ENCODE results near the gene FTCD.
A peak's percentile ranks its signal among the peaks of the same experiment; 100 is the strongest.
"Not testable (repeated sequence)": the region's sequence is repeated elsewhere in the genome, so short reads cannot be mapped to it uniquely, and the experiment has no call there.

The FTCD gene

DNA sequence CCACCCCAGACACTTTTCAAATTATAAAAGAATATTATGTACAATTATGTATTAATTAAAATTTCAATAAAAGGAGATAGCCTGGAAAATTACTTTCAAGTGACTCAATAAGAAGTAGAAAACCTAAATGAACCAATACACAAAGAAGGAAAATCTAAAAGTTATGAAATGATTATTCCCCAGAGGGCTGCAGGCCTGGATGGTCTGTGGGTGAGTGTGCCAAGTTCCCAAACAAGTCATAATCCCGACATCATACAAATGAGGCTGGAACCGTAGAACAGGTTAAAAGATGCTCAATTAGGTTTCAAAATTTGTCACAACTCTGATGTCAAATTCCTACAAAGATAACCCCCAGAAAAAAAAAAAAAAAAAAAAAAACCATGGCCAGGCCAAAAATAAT, 16.2 kb upstream of the FTCD start:
- no peak for DNase-seq

DNA sequence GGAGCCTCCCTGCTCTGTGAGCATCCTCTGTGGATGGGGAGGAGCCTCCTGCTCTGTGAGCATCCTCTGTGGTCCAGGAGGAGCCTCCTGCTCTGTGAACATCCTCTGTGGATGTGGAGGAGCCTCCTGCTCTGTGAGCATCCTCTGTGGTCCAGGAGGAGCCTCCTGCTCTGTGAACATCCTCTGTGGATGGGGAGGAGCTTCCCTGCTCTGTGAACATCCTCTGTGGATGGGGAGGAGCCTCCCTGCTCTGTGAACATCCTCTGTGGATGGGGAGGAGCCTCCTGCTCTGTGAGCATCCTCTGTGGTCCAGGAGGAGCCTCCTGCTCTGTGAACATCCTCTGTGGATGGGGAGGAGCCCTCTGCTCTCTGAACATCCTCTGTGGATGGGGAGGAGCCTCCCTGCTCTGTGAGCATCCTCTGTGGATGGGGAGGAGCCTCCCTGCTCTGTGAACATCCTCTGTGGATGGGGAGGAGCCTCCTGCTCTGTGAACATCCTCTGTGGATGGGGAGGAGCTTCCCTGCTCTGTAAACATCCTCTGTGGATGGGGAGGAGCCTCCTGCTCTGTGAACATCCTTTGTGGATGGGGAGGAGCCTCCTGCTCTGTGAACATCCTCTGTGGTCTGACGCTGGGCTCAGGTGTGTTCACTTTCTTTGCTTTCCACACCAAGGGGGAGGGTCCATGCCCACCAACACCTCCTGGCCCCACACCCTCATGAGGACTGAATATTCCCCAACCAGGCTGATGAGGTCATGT, 15.2 kb upstream of the FTCD start:
- DNase-seq, result not testable (repeated sequence)

DNA sequence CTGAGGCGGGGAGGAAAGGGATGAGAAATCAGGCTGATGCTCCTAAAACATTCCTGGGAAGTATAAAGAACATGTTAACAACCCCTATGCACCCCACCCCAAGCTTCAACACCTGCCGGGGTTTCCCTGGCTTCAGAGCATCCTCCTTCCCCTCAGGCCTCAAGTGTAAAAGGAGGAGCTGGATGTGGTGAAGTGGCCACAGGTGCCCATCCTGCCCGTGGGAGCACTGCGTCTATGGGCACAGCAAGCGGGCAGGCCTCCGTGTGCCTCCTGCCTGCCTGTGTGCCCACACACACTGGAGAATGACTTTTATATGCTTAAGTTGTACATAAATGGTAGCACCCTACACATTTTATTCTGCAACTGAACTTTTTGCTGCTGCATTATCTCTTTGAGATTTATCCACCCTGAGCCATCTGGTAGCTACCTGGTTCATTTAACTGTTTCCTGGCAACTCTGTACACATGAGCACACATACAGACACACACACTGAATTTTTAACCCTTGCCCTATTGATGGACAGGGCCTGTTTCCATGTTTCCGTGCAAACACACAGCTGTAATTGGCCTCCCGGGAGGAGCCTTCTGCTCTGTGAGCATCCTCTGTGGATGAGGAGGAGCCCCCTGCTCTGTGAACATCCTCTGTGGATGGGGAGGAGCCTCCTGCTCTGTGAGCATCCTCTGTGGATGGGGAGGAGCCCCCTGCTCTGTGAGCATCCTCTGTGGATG, 13.4 kb upstream of the FTCD start:
- DNase-seq, result no peak

DNA sequence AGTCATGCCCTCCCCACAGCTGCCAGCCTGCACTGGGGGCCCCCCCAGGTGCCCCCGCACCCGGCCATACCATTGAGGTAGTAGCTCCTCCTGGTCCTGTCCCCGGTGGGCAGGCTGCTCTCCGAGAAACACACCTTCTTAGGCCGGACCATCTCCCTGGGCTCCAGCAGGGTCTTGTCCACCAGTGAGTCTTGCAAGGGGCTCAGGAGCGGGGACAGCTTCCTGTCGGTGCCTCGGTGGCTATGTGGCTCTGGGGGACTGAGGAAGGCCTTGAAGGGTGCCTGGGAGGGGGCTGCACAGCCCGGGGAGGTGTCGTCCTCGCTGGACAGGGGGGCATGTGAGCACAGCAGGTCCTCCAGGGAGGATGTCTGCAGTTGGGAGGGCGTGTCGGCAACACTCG, 12.9 kb upstream of the FTCD start:
- DNase-seq, result no peak

DNA sequence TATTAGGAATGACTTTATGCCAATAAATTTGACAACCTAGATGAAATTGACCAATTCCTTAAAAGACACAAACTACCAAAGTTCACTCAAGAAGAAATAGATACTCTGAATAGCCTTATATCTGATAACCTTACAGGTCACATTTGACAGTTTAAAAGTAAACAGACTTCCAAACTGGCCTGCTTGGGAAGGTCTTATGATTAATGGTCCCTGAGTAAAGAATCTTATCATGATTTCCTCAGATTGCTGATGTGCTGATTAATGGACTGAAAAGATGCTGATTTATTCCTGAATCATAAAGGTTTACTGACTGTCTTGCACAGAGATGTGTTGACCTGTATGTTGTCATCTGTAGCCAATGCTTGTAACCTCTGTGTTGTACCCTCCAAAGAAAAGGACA, 9.7 kb upstream of the FTCD start:
- no peak for DNase-seq

DNA sequence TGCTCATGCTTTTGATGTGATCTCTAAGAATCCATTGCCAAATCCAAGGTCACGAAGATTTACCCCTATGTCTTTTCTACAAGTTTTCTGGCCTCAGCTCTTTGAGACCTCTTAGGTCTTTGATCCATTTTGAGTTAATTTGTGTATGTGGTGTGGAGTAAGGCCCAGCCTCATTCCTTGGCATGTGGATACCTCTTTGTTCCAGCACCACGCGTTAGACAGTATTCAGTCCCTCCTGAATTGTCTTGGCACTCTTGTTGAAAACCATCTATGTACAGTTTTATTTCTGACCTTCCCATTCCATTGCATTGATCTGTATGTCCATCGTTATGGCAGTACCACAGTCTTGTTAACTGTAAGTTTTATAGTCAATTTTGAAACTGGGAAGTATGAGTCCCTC, 8.0 kb upstream of the FTCD start:
- DNase-seq, result no peak

DNA sequence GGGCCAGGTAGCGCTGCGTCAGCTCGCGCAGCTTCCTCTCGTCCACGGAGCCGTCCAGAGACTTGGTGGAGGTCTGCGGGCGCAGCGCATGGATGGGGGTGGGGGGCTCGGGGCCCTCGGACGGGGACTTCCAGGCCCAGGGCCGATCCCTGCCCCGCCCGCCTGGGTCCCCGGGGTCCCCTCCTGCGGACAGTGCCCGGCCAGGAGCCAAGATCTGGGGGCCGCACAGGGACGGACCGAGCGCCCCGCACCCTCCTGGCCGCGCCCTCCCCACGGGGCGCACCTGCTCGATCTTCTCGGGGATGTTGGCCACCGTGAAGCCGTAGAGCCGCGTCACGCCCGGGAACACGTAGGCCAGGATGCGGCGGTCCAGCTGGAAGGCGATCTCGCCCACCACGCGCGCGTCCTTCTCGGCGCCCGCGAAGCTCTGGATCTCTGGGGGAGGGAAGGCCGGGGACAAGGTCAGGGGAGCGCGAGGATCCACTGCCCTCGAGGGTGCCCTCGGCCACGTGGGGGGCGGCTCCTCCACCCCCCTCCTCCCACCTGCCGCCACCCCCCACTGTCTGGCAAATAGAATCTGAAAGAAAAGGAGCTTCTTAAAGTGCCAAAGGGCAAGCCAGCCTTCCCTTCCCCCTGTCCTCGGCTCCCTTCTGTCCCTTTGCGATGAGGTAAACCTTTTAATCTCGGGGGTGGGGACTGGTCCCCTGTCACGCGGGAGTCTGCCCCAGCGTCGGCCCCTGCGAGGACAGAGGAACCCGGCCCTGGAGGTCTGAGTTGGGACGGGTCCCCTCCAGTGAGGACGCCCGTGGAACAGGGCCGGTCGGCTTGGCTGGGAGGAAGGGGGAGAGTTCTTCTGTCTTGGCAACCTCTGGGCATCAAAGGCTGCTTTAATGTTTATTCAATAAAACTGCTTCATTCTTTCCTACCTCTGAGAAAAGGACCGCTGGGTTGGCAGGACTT, 6.5 kb upstream of the FTCD start:
- no peak for DNase-seq

DNA sequence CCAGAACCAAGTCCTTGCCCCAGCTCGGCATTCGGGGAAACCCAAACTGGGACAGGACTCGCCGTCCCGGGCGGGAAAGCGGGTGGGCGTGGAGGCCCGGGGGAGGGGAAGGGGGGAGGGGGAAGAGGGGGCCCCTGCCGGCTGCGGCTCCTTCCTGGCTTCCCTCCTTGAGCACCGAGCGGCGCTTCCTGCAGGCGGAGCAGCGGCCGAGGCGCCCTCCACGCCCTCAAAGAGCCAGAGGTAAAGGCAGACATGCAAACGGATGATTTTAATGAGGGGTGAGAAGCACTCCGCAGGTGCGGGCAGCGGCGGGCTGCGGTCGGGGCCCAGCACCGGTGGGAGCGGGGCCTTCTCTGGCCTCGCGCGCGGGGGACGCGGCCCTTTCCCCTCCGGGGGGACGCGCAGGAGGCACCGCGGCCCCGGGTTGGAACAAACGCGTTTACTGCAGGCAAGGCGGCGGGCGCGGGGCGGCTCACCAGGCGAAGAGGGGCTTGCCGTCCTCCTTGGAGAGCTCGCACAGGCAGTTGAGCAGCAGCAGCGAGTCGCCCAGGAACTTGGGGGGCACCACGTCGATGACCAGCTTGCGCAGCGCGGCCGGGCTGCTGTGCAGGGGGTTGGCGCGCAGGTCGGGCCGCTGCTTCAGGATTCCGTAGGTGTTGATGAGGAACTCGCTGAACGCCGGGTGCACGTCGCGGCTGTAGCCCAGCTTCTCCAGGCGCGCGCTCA, 5.7 kb upstream of the FTCD start:
- DNase-seq, result no peak

DNA sequence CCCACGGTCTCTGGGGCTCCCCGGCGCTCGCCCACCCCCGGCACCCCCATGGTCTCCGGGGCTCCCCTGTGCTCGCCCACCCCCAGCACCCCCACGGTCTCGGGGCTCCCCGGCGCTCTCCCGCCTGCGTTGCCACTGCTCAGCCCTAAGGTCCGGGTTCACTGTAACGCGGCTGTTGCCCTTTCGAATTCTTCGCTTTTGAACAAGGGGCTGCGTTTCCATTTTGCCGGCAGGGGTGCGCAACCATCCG, 5.2 kb upstream of the FTCD start:
- no peak for DNase-seq

DNA sequence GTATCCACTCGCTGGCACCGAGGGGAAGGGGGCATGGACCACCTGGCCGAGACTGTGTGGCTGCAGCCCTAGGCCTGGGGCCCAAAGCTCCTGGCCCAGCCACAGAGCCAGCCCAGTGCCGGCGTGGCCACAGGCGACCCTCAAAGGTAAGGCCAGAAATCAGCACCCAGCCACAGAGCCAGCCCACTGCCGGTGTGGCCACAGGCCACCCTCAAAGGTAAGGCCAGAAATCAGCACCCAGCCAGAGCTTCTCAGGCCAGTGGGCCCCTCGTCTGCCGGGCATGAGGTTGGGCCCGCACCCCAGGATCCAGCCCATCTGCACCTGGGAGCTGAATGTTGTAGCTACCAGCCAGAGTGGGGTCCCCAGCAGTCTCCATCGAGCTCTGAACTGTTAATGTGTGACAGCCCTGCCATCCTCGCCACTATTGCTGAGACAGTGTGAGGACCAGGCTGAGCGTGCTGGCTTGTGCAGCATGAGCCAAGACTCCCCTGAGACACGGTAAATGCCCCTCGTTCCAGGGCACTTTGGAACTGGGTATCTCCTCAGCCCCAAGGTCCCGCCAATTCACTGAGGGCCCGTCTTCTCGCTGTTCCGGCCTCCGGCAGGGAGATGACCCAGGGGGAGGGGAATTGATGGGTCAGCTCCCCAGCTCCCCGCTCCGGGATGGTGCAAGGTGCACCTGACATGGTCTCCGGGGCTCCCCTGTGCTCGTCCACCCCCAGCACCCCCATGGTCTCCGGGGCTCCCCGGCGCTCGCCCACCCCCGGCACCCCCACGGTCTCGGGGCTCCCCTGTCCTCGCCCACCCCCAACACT, 4.7 kb upstream of the FTCD start:
- DNase-seq, result no peak

DNA sequence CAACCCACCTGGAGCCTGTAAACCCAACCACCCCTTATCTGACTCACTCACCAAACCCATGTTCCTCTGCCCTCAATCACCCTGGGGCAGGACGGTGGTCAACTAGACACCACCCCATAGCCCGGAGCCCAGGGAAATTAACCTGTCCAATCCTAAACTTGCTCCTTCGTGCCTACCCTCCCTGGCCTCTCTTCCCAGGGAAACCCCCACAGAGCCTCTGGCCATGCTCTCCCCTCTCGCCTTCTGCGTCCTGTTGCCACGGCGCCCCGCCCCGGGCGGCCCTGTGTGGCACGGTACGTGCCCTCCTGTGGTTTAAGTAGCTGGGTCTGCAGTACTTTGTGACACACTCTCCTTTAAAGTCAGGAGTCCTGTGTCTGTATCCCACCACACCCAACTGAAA, 4.0 kb upstream of the FTCD start:
- no peak for DNase-seq

DNA sequence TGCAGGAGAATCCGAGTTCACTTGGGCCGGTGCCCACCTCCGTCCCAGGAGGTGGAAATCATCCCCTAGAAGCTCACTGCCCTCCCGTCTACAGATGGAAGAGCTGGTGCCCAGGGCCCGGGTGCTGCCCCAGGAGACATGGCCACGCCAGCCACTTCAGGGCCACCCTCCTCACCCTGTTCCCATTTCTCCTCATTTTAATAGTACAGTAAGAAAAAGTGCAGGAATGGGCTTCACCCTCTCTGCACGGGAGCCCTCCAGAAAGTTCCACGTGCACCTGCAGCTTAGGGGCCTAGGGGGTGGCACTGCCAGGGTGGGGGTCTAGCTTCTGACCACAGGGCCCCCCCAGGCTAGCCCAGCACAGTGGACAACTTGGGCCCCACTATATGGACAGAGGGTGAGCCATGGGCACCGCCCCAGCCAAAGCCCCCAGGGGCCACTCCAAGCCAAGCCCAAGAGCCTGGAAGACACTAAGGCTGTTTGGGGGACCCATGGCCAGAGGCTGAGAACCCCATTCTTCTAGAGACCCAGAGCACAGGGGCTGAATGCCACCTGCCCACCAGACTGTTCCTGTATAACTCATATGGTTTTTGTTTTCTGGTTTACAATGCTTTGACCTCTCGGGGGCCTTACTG, 3.4 kb upstream of the FTCD start:
- DNase-seq, result no peak

DNA sequence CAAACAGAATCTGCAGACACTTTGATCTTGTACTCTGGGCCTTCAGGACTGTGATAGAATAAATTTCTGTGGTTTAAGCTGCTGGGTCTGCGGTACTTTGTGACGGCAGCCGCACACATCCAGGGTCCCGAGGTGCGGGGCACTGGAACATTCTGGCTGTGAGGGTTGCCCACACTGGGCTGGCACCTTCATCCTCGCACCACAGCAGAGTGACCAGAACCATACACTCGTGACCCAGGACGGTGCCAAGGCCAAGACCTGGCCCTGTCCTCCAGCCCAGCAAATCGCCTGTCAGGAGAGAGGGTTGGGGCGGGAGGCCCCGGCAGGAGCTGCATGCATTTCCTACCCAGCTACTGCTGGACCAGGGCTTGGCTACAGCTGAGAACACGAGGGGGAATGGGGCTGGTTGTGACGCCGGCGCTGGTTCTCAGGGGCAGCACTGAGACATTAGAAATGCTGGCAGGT, 2.6 kb upstream of the FTCD start:
- DNase-seq, result no peak

DNA sequence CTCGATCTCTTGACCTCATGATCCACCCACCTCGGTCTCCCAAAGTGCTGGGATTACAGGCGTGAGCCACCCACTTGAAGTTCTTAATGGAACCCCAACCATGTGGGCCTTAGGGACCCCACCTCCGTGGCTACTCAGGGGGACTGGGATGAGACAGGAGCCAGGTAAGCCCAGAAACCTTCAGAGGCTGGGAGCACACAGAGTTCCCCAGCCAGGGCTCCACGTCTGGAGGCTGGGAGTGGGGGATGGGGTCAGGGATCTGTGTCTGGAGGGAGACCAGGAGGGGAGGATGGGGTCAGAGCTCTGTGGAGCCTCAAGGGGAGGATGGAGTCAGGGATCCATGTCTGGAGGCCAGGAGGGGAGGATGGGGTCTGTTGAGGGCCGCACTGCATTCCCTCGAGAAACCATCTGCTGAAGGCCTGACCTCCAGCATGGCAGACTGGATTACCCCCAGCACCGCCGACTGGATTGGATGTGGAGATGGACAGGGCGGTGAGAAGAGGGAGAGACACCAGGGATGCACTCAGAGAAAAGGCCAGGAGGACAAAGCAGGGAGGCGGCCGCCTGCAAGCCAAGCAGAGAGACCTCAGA, 2.1 kb upstream of the FTCD start:
- no peak for DNase-seq

DNA sequence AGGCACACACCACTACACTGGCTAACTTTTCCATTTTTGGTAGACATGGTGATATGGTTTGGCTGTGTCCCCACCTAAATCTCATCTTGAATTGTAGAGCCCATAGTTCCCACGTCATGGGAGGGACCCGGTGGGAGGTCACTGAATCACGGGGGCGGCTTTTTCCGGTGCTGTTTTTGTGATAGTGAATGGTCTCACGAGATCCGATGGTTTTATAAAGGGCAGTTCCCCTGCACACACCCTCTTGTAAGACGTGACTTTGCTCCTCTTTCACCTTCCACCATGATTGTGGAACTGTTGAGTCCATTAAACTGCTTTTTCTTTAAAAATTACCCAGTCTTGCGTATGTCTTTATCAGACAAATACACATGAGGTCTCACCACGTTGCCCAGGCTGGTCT, 1.3 kb upstream of the FTCD start:
- DNase-seq, result no peak

DNA sequence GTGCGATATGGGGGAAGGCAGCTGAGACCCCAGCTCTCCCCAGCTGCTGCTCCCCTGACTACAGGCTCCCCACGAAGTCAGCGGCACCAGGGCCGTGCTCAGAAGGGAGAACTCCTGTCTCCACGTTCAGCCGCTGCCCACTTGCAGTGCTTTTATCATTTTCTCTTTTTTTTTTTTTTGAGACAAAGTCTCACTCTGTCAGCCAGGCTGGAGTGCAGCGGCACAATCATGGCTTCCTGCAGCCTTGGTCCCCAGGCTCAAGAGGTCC, 933 bp upstream of the FTCD start:
- DNase-seq, result no peak

DNA sequence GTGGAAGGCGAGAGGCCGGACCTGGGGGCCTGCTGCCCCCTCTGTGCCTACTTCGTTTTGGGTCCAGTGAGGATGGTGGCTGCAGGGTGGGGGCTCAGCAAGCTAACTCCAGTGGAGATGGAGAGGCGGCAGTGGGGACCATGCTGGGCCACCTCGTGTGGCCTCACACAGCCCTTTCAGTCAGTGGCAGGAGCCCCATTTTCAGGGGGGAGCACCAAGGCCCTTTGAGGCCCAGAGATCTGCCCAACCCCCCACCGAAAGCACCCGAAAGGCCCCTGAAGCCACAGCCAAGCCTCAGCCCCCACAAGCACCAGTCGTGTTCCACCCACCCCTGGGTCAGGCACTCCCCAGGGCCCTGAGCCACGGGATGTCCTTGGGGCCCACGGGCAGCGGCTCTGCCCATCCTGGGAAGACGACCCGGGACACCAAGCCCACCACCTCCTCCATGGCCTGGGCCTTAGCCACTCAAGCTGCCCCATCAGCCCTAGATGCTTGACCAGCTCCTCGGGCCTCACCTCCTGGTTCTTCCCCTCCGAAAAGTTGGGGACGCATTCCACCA, 345 bp downstream of the FTCD start:
- no peak for DNase-seq

DNA sequence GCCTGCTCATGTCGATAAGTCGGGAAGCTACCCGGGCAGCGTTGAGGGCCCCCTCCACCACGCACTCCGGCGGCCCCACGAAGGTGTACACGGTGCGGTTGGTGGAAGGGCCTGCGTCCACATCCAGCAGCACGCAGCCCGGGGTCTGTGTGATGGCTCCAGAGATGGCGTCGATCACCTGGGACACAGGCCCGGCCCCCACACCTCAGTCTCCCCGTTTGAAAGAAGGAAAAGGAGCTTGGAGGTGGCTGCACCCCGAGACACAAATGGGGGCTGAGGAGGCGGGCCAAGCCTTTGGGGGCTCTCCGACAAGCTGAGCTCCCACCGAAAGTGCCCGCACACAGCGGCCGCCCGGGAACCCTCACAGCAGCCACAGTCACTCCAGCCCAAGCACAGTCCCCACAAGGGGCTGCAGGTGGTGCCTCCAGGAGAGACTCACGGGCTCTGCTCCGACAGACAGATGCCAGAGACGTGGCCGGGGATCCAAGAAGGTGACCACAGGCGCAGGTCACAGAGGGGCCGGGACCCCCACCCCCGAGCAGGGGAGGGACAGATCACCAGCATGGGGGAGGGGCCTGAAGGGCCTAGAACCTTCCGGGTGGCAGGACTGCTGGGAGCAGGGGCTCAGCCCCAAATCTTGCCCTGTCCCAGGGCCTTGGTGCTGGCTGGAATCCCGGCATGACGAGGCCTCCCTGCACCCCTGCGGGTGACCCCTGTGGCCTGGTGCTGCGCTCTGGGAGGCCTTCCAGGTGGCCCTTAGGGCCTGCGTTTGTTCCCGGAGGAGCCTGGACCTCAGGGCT, 1.0 kb downstream of the FTCD start:
- no peak for DNase-seq

DNA sequence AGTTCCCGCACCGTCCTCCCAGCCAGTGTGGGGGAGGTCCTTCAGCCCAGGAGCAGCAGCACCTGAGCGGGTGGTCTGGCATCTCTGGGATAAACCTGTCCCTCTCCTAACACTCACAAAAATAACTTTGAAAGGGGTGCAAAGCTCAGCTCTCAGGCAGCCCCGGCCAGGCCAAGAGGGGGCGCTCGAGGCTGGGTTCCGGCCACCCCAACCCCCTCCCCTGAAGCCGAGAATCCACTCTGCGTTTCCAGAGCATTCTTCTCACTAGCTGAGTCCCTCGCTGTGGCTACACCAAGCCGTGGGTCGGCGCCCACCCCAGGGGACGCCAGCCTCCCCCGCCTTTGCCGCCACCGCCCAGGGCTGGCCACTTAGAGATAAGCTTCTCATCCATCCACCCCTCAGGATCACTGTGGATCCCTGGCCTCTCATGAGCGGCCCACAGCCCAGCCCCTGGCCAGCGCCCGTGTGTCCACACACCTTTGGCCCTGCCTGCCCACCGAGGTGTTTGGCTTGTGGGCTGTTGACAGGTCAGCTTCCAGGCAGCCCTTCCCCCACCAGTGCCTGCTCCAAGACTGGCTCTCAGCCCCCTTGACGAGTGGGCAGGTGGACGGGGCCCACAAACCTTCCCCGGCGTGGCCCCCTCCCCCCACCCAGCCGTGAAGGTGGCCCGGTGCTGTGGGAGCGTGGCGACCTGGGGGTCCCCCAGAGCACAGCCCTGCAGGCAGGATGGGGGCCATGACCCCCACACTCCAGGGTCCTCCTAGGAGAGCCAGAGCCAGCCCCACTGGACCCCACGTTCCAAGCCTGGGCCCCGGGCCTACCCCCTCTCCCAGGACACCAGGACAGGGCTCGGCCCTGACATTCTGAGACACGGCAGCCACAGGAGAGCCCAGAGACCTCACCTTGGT, 1.9 kb downstream of the FTCD start:
- DNase-seq, result peak; percentile 10 to 16
